Endothelial cell of umbilical vein (primary cell): ENCODE data around the gene TXNRD2. TPM values are rescaled to one million over a fixed set of nuclear protein-coding genes. Genes with fewer than 3 reads are reported as not detected.

ENCODE experiments used
- BruUV-seq: library from RNA; stranded (reverse); fragments of 400-500 nt; replicated peaks from 2 replicates; lab custom pipeline; 2021; lab: Mats Ljungman, UMichigan
- CTCF ChIA-PET: fragments of 300-600, 350-600 bp; sonication (Branson Sonifier 250); formaldehyde crosslinking; loops from one replicate; lab custom pipeline; 2021; ENCODE audit warnings: antibody characterized with exemption, inconsistent platforms; lab: Charles Lee
- POLR2A ChIA-PET: fragments of 300-600, 350-600 bp; sonication (Branson Sonifier 250); formaldehyde crosslinking; loops from one replicate; lab custom pipeline; 2021; ENCODE audit warnings: antibody characterized with exemption, inconsistent platforms; lab: Charles Lee
- DNase-seq: peaks from one replicate; pipeline ENCODE4 v3.0.0-alpha.2; 2011; ENCODE audit warnings: low read depth, low spot score
- FAIRE-seq: peaks from 2 replicates; lab custom pipeline; 2011; peaks lifted over from hg19 to GRCh38; lab: Jason Lieb, UNC
- H2AFZ ChIP-seq: 2 replicates; pipeline ENCODE4 v1.6.0; 2012; ENCODE audit warnings: low read depth, low read length, control low read depth, inconsistent platforms
- H3K27ac ChIP-seq: 2 replicates; pipeline ENCODE4 v1.5.1; 2011; ENCODE audit warnings: low read depth, mild to moderate bottlenecking, control low read depth, low read length, moderate library complexity; ENCODE audit not compliant: insufficient read depth
- H3K27me3 ChIP-seq, 2 experiments: 2 replicates each; pipeline versions ENCODE4 v1.6.0 to v1.6.1; 2011; ENCODE audit warnings: low read length in 2 of 2, mixed read lengths in 1 of 2; ENCODE audit not compliant: control insufficient read depth in 2 of 2, insufficient read depth in 2 of 2
- H3K36me3 ChIP-seq, 2 experiments: 2 replicates in 1 of 2; 3 replicates in 1 of 2; pipeline ENCODE4 v1.5.1; 2011; ENCODE audit warnings: low read length in 2 of 2, mild to moderate bottlenecking in 1 of 2, moderate library complexity in 1 of 2; ENCODE audit not compliant: control insufficient read depth in 2 of 2, insufficient read depth in 2 of 2; ENCODE audit errors: extremely low read depth in 1 of 2
- H3K4me1 ChIP-seq: 3 replicates; pipeline ENCODE4 v1.5.1; 2011; ENCODE audit warnings: mild to moderate bottlenecking, low read length; ENCODE audit not compliant: control insufficient read depth, insufficient read depth; ENCODE audit errors: extremely low read depth
- H3K4me2 ChIP-seq: 2 replicates; pipeline ENCODE4 v1.6.1; 2011; ENCODE audit warnings: low read length, control low read depth, mixed read lengths; ENCODE audit not compliant: insufficient read depth
- H3K4me3 ChIP-seq, 3 experiments: fragments of 200-600 bp in 1 of 3; sonication (generic), shearing (Covaris generic) in 1 of 3; replicated peaks in 1 of 3; 2 replicates each; pipeline ENCODE4 v1.5.1; 2011 to 2016; ENCODE audit warnings: control low read depth in 3 of 3, low read length in 3 of 3, mild to moderate bottlenecking in 2 of 3, inconsistent platforms in 1 of 3, low read depth in 1 of 3, moderate library complexity in 1 of 3; ENCODE audit not compliant: insufficient read depth in 1 of 3
- H3K79me2 ChIP-seq: 2 replicates; pipeline ENCODE4 v1.6.0; 2012; ENCODE audit warnings: low read length, inconsistent platforms; ENCODE audit not compliant: control insufficient read depth, insufficient read depth
- H3K9ac ChIP-seq: replicated peaks from 2 replicates; pipeline ENCODE3; 2011; ENCODE audit warnings: low read length, control low read depth; ENCODE audit not compliant: insufficient read depth; ENCODE audit errors: extremely low read depth
- H3K9me1 ChIP-seq: replicated peaks from 3 replicates; pipeline ENCODE4 v1.6.0; 2011; ENCODE audit warnings: mild to moderate bottlenecking, low read length; ENCODE audit not compliant: control insufficient read depth, insufficient read depth; ENCODE audit errors: extremely low read depth
- H3K9me3 ChIP-seq: replicated peaks from 2 replicates; pipeline ENCODE4 v1.5.1; 2012; ENCODE audit warnings: low read length, inconsistent platforms; ENCODE audit not compliant: control insufficient read depth, insufficient read depth
- H4K20me1 ChIP-seq: replicated peaks from 2 replicates; pipeline ENCODE3; 2011; ENCODE audit warnings: mild to moderate bottlenecking, low read length; ENCODE audit not compliant: control insufficient read depth, insufficient read depth; ENCODE audit errors: extremely low read depth
- CTCF ChIP-seq, 2 donors: IDR thresholded peaks; 1 replicate in 1 of 2; 2 replicates in 1 of 2; pipeline ENCODE4 v1.5.1; 2011; ENCODE audit warnings: low read length in 2 of 2, mild to moderate bottlenecking in 2 of 2, moderate library complexity in 2 of 2, control low read depth in 1 of 2, inconsistent platforms in 1 of 2, low read depth in 1 of 2; ENCODE audit not compliant: insufficient read depth in 1 of 2; ENCODE audit errors: extremely low read depth in 1 of 2
- EZH2 ChIP-seq: IDR thresholded peaks from 2 replicates; pipeline ENCODE4 v1.6.1; 2012; ENCODE audit warnings: borderline replicate concordance, low read depth, mild to moderate bottlenecking, moderate library complexity, low read length, inconsistent platforms; ENCODE audit not compliant: severe bottlenecking
- FOS ChIP-seq: IDR thresholded peaks from 2 replicates; pipeline ENCODE4 v1.6.1; 2011; ENCODE audit warnings: mild to moderate bottlenecking, low read length, moderate library complexity, borderline replicate concordance; ENCODE audit not compliant: insufficient read depth
- GATA2 ChIP-seq: IDR thresholded peaks from 2 replicates; pipeline ENCODE4 v1.7.0; 2011; ENCODE audit warnings: low read depth, mild to moderate bottlenecking, moderate library complexity, mixed read lengths, low read length; ENCODE audit not compliant: insufficient read length, insufficient read depth
- JUN ChIP-seq: IDR thresholded peaks from 2 replicates; pipeline ENCODE4 v1.6.1; 2011; ENCODE audit warnings: borderline replicate concordance, low read depth; ENCODE audit not compliant: insufficient read length, insufficient read depth
- MYC ChIP-seq: IDR thresholded peaks from one replicate; pipeline ENCODE4 v1.6.1; 2011; ENCODE audit warnings: mild to moderate bottlenecking, low read depth, low read length
- POLR2A ChIP-seq: IDR thresholded peaks from 2 replicates; pipeline ENCODE4 v1.6.1; 2012; ENCODE audit warnings: low read depth, mild to moderate bottlenecking, control low read depth, low read length
- POLR2AphosphoS5 ChIP-seq: IDR thresholded peaks from 2 replicates; pipeline ENCODE4 v1.6.1; 2012; ENCODE audit warnings: low read depth, mild to moderate bottlenecking, control low read depth, low read length, moderate library complexity; ENCODE audit not compliant: insufficient read depth
- dilution Hi-C: fragments of 300-500 bp; cut with MboI; formaldehyde crosslinking; loops from one replicate; pipeline ENCODE4 v1.15.0; 2019; ENCODE audit warnings: low sequenced_read_pairs; ENCODE audit not compliant: extremely low pct_ligation_motif_present
- intact Hi-C: fragments of 100-400 bp; cut with micrococcal nuclease; formaldehyde crosslinking; loops from one replicate; pipeline ENCODE4 v1.10.0; 2022
- polyA plus RNA-seq, 4 experiments: library from polyadenylated mRNA; depleted of rRNA in 3 of 4; stranded (reverse) in 3 of 4; unstranded in 1 of 4; fragments of >200 nt; gene quantifications; 2 replicates each; pipeline versions ENCODE4 v1.2.1 to v1.2.3, GENCODE V29; 2011 to 2012; ENCODE audit warnings: missing spikeins in 1 of 4
- total RNA-seq: library from RNA; stranded (reverse); gene quantifications from 2 replicates; pipeline ENCODE4 v1.2.3, GENCODE V29; 2021
- TF ChIP-seq, protein P1 (sequence below): IDR thresholded peaks from 2 replicates; pipeline ENCODE4 v1.6.1; 2011; ENCODE audit not compliant: insufficient read depth, insufficient read length

The TXNRD2 gene
- total and polyA plus RNA-seq, 2 donors (not counting 3 experiments of a cell fraction or from before 2014, with no cell fraction given), result 211 to 440 TPM

DNA sequence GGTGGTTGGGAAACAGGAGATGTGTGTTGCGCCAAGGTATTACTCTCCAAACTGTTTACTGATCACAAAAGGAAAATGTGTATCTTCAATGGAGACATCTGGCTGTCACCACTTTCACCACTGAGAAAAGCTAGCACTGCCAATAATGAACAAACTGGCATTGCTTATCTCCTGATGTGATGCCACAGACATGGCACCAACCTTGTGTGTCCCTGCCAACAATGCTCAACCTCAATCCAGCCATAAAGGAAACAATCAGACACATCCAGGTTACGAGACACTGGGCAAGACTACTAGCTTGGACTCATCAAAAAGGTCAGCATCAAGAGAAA lies 115.0 kb downstream of the TXNRD2 start:
- no peak for FAIRE-seq
- H3K27me3 ChIP-seq, result no peaks in the 10 kb centered on the region
- intact Hi-C loops (no loop called here), dilution Hi-C loops (no loop called here)
- no peak overlapping the region for H3K9ac ChIP-seq
- BruUV-seq, result no TSS peak
- no peak overlapping the region for H3K27ac ChIP-seq
- H3K4me1 ChIP-seq, result no peaks in the 10 kb centered on the region
- no peaks in the 10 kb centered on the region for H3K9me3 ChIP-seq
- CTCF ChIA-PET, result no interaction called here
- H3K79me2 ChIP-seq, result no peaks in the 10 kb centered on the region
- TF ChIP-seq JUN (no peak), EZH2 (no peak), MYC (no peak), POLR2AphosphoS5 (no peak), FOS (no peak), POLR2A (no peak), CTCF (IDR thresholded peaks at IDR 0.05; ENCODE audit: extremely low read depth in 1 of 2, insufficient read depth in 1 of 2, low read depth in 1 of 2, low read length in 2 of 2) (no peak), GATA2 (no peak)
- TF ChIP-seq, protein P1, sequence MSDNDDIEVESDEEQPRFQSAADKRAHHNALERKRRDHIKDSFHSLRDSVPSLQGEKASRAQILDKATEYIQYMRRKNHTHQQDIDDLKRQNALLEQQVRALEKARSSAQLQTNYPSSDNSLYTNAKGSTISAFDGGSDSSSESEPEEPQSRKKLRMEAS, result no peak
- H3K4me3 ChIP-seq, result no peak overlapping the region
- H3K36me3 ChIP-seq, result no peaks in the 10 kb centered on the region
- H2AFZ ChIP-seq, result no peak overlapping the region
- no peaks in the 10 kb centered on the region for H4K20me1 ChIP-seq
- no peak for DNase-seq
- no peaks in the 10 kb centered on the region for H3K9me1 ChIP-seq
- POLR2A ChIA-PET, result no interaction called here
- no peak overlapping the region for H3K4me2 ChIP-seq
